Cerebellar cortex (tissue), 1 donor: Measurements from ENCODE around the gene PAMR1.

ENCODE experiments used
- DNase-seq: peaks from one replicate; pipeline ENCODE4 v3.0.0-alpha.2; 2015; ENCODE audit warnings: low spot score

PAMR1 gene

DNA sequence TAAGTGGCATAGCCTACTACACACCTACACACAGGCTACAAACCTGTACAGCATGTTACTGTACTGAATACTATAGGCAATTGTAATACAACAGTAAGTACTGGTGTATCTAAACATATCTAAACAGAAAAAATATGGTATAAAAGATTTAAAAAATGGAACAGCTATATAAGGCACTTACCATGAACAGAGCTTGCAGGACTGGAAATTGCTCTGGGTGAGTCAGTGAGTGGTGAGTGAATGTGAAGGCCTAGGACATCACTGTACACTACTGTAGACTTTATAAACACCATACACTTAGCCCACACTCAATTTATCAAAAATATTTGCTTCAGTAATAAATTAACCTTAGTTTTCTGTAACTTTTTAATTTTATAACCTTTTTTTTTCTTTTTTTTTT, 24.7 kb downstream of the PAMR1 start:
- no peak for DNase-seq

DNA sequence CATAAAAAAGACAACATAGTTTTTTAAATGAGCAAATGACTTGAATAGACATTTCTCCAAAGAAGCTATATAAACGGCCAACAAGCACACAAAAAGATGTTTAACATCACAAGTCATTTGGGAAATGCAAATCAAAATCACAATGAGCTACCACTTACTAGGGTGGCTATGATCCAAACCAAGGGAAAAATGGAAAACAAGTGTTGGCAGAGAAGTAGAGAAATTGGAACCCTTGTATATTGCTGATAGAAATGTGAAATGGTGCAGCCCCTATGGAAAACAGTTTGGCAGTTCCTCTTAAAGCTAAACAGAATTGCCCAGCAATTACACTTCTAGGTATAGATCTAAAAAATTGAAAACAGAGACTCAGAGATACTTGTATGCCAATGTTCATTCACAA, 29.0 kb downstream of the PAMR1 start:
- DNase-seq, result no peak

DNA sequence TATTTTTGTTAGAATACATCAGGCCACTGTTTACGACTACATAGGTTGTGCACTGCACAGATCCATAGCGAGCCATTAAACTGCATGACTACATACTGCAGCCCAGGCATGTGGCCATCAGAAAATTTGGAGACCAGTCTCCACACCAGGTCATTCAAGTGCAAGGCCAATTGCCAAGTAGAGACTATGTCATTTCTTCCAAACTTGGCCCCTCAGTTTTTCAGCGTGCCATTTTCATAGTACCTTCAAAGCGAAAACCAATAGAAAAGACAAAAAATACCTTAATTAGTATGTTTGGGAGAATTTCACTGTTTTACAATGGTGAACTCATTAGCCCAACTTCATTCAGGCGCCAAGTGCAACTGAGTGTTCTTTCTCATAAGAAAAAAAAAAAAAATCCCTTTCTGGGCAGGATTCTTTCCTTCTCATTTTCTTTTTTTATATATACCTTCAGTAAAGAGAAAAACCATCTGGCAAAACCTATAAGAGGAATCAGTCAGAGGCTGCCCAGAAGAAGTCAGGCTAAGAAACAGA, 30.4 kb downstream of the PAMR1 start:
- no peak for DNase-seq

DNA sequence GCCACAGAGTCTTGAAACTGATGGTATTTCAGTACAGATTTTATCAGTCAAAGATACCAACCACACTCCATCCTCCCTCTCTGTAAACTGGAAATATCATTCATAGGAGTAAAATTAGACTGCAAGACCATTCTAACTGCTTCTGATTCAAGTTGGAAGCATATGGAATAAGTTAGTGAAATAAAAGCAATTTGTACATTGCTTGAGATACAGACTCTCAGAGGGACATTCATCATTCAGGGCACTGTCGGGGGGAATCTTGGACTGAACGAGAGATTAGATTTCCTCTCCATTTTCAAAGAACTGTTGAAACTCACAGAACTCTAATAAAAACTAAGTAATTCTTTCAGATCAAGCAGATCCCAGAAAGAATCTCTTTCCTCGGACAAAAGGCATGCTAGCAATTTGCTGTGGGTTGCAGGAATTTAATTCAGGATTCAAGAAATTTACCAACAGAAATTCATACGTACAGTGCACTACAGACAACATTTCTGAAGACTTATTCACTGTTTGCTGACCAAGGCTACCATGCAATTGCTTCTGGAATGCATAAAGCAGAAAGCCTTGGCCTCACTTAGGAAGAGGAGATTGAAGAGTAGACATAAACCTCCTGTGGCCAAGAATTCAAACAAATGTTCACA, 34.1 kb downstream of the PAMR1 start:
- no peak for DNase-seq

DNA sequence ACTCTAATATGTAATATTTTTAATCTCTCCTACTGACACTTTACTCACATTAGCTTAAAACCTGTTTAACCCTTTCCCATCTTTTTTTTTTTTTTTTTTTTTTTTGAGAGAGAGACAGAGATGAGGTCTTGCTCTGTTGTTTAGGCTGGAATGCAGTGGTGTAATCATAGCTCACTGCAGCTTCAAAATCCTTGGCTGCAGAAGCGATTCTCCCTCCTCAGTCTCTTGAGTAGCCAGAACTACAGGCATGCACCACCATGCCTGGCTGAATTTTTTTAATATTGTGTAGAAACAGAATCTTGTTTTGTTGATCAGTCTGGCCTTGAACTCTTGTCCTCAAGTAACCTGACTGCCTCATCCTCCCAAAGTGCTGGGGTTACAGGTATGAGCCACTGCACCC, 37.3 kb downstream of the PAMR1 start:
- no peak for DNase-seq

DNA sequence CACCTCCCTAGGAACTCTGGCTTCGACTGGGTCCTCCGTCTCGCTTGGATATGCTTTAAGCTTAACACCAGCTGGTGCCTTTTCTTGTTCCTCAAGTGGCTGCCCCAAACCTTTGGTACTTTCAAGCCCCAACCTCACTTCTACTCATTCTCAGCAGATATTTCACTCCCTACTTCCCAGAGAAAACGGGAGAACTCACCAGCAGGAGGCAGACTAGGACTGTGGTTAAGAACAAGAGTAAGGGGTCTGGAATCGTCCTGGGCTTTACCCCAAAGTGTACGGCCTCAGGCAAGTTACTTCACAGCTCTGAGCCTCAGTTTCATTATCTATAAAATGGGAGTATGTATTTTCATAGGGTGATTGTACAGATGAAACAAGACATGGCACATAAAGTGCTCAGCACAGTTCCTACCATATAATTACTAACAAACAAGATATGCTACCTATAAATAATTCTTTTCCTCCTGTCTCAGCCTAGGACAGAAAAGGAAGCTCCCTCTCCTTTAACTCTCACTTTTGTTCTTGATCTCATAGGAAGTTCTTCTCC, 37.8 kb downstream of the PAMR1 start:
- DNase-seq, result peak; percentile 24

DNA sequence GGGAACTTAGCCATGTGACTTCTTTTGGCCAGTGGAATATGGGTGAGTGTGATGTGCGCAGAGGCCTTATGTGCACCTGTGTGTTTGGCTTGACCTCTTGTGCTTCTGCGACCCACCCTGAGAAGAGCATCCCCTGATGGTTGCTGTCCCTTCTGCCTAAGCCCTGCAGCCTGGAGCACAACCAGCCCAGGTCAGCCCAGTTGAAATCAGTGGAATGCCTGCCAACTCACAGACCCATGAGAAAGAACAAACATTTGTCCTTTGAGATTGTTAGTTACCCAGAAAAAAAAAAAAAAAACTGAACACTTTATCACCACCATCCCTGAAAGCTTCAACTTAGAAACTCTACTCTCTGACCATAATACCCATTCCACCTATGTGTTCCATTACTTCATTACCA, 38.5 kb downstream of the PAMR1 start:
- no peak for DNase-seq

DNA sequence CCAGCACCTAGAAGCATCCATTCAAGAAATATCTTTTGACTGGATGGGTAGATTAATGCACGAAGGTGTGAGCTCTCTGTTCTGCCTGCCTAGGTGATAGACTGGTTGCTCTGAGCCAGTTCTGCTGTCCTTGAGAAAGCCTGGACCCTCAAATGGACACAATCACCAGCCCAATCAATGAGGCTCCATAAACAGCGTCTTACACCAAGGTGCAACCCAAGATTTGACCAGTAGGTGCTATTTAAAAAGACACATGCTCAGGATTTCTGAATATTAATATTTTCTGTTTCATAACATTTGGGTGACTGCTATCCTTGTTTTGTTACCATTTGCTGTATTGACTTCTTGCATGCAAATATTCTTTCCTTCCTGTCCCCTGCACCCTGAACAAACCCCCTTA, 39.0 kb downstream of the PAMR1 start:
- DNase-seq, result no peak

DNA sequence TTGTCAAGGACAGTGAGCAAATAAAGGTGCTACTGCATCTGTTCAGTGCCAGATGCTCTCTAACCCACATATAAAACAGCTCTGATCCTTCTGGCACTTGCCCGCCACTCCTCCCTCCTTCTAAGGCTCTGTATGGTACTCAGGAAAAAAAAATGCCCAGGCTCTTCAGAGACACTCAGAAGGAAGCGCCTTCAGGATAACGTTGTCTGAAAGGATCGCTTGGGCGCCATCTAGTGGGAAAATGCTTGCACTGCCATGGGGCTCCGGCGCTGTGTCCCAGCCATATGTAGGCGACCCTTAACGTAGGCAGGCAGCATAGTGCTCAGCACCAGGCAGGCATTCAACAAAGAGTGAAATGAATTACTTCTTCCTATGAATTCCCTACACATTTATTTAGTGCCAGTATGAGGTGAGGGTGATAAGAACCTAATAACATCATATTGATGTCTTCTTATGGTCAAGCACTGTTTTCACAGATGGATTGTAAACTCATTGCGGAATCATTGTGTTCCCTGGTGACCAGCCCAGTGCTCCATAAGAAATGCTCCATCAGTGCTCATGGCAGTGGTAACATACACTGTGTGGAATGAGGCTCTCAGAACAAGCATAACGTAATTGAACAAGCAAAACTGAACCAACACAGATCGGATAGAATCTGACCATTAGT, 39.6 kb downstream of the PAMR1 start:
- peak; percentile 80 for DNase-seq

DNA sequence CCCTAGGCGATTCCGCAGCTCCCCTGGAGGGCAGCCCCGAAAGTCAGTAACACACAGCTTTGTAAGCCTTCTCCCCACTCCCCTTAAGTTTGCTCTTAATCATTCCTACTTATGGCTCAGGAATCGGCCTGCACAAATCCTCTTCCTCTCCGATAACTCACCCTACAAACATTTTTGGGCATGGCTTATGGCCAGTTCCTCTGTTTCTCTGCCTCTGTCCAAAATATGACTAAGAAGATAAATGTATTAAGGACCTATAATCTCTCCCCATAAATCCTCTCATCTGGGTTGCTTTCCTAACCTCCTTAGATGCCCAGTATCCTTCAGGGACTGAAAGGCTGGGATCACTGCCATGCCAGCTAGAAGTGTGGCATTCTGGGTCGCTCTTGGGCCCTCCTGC, 41.0 kb downstream of the PAMR1 start:
- no peak for DNase-seq

DNA sequence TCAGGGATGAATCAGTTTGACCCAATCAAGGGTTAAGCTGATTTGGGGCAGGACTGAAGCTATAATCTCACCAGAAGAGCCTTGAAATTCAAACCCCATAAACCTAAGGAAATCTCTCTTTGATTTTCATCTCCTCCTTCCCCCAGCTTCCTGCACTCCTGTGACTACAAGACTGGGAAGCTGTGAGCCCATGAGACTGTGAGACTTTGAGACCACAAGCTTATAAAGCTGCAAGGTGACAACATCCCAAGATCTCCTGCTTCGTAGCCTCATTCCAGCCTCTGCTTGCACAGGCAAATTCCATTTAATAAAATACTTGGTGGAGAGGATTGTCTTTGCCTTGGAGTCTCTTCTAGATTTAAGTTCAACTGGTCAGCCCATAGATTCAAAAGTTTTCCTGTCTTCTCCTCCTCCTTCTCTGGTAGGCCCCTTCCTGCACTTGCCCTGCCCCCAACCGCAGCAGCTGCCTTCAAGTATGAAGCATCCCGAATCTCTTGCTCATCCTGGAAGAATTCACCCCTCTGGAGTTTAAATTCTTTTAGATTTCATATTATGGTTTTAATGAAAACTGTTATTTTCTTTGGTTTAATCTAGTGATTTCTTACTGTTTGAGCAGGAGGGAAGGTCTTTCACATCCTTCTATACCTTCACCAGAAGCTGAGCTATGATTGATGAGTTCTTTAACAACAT, 42.1 kb downstream of the PAMR1 start:
- no peak for DNase-seq

DNA sequence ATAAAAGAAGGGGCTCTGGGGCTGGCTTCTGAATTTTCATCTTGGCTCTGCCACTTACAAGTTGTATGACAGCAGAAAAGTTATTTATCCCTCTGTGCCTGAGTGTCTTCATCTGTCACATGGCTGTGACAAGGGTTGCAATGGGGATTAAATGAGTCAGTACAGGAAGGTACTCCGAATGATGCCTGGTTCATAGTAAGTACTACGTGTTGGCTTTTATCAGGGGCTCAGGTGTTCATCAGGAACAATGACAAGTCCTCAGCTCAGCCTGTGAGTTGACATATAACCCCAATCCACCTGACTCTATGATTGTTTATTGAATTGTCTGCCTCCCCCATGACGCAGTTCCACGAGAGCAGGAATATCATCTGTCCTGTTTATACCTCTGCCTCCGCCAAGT, 45.7 kb downstream of the PAMR1 start:
- no peak for DNase-seq

DNA sequence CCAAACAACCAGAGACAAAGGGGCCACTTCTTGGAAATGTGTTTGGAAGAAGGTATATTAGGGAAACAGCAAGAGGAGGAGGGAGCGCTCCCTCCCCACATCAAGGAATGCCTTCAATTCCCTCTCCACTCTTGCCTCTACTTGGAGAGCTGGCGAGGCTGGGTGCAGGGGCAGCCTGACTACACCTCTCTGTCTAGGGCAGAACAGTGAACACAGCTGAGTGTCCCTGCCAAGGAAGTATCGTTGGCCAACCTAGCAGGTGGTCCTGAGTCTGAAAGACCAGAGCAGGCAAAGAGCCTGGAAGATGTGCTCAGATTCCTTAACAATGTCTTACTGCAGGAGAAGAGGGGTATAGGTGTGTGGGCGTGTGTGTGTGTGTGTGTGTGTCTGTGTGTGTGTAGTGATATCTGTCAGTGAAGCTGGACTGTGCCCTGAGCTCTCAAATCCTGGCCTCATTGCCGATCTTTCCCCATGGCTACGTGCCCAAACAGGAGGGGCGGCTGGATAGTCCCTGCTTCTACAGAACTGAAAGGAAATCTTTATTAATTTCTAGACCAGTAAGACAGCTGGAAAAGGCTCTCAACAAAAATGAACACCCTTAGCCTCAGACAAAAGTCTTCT, 46.8 kb downstream of the PAMR1 start:
- DNase-seq, result peak; percentile 8

DNA sequence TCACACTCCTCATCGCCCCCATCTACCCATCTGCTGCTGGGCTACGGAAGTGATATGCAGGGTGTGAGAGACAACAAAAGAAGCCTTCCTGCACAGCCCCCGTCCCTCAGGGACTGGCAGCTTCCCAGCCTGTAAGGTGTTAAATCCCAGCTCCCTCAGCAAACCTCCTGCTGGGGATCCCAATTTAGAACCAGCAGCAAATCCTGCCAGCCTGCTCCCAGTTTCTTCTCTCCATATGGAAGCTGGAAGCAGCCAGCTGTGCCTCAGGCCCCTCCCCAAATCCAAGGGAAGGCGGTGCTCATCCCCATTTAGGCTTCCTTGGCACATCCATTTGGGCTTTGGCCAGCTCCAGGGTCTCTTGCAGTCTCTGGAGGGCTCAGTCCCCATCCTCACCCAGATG, 47.5 kb downstream of the PAMR1 start:
- no peak for DNase-seq

DNA sequence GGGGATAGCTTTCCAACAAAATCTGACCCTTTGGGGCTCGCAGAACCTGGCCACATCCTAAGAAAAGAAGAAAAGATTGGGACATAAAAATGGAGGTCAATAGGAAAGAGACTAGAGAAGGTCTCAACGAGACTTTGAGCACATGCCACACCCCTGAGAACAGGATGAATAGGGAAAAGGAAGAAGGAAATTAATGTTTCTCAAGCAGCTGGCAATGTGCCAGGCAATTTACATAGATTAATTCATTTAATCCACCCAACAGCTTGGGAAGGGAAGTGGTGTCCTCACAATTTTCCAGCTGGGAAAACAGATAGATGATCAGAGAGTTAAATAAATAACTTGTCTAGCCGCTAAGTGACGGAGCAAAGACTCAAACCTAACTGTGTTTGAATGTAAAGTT, 50.7 kb downstream of the PAMR1 start:
- DNase-seq, result no peak

DNA sequence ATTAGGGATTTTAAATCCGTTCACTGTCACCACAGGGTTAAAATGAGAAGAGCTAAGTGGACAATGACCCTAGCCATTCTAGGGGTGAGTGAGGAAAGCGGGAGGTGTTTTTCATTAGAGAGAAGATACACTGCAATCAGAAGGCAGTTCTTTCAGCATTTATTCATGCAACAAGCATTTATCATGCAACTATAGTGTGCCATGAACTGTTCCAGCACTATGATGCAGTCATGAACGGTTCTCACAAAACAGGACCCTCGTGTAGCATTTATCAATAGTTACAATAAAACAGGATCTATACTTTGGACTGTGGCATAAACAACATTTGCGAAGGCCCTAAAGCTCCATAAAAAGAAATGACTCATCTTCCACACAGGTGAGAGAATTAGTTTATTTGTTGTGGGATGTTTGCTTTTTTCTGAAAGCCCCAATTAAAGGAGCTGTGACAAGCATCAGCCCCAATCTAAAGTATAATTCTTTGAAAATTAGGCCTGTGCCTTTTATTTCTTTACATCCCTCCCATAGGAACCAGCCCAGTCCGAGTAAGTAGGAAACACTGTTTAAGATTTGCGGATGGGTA, 51.5 kb downstream of the PAMR1 start:
- no peak for DNase-seq

DNA sequence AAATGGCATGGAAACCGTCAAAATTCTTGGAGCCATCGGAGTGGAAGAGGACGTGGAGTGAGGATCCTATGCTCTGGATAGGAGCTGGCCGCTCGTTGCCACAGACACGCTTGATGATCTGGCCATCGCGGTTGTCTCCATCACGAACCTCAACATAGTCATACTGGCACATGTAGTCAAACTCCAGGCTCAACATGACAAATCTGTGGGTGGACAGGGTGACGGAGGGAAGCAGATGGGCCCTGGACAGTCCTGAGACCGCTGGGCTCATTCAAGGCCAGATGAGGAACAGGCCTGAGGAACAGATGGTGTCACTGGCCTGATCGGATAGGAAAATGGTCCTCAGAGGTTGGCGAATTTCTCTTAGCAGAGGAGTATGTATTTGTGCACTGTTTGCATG, 54.8 kb downstream of the PAMR1 start:
- DNase-seq, result no peak

DNA sequence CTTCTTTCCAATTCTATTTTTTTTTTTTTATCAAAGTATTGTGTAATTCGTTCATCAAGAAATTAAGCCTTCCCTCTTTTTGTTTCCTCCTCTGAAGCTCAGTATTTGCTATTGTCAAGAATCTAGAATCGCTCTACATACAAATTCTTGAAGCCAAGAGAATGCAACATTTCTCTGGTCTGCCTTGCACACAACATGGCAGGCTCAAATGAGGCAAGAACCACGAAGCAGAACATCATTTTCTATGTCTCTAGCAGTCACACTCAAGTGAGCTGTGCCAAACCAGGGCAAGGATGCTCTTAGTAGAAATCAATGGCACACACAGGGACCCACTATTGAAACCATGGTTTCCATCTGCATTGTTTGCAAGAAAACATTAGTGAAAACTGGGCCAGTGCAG, 59.4 kb downstream of the PAMR1 start:
- no peak for DNase-seq

DNA sequence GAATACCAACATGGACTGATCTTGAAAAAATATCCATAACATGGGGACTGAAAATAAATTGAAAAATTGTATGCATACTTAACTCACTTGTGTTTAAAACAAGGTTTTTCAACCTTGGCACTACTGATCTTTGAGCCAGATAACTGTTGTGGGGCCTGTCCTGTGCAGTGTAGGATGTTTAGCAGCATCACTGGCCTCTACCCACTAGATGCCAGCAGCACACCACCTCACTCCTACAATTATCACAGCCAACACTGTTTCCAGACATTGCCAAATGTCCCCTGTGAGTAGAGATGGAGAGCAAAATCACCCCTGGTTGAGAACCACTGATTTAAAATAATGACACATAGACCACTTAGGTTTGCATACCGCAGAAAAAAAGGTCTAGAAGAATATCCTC, 61.1 kb downstream of the PAMR1 start:
- DNase-seq, result no peak

DNA sequence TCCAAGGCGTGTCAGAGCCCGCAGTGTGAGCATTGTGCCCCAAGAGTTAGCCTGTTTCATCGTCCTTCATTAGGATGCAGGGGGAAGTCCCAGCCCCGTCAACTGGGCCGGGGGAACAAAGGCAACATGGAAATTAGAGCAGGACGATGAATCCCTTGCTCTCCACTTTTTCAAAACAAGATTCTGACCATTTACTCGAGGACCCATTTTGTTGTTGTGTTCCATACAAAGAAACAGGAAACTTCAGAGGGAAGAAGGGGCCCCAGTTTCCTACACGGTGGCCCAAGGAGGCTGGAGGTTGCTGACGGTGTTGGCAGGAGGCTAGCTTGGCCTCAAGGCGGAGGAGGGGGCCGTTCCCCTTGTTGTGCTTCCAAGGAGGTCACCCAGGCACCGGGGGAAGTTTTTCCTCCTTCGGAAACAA, 62.1 kb downstream of the PAMR1 start:
- no peak for DNase-seq

DNA sequence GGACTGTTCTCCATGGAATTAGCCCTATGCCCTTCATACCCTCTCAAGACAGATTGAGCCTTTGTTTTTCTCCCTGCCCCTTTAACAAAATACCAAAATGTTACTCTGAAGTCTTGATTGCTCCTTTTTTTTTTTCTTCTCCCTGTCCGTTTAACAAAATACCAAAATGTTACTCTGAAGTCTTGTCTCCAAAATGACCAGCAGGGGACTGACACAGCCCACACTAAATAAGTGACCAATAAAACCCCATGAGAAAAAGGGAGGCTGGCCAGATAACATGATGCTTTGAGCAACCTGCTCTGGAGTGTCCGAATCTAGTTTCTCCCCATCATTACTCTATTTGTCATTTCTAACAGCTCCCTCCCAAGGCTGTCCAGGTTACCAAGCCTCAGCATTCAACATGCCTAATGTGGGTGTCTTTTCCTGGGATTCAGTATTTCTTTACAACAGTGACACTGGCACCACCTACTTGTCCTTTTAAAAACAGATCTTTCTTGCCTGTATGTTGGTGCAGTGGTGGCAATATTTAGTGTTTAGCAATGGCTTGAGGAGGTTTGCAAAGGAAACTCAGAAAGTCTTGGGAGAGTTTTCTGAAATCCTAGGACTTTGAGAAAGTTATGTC, 63.4 kb downstream of the PAMR1 start:
- DNase-seq, result no peak

DNA sequence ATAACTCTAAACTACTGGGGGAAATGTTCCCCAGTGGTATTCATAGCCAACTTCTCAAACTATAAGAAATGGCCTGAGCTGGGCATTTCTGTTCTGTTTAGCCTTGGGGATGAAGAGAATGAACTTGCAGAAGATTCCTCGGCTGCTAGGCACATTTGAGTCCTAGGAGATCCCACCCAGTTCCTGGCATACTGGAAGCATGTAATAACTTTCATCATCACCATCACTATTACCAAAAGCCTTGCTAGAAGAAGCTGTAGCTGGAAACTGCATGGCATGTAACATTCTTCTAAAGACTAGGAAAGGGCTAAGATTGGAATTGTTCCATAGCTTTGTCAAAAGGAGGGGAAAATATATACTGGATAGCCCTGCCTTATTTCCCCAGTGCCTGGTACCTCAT, 65.9 kb downstream of the PAMR1 start:
- no peak for DNase-seq
